GM12878 (cell line): ENCODE data around the gene GNAQ. TPM values are rescaled to one million over a fixed set of nuclear protein-coding genes. Genes with fewer than 3 reads are reported as not detected.

Experiments used
- ATAC-seq: fragments of 200-7000 bp; cut with Tn5 transposase; 3 replicates; pipeline ENCODE4 v1.9.1; 2020; ENCODE audit warnings: mild to moderate bottlenecking, moderate library complexity
- BruUV-seq: library from RNA; stranded (reverse); fragments of 400-500 nt; replicated peaks from 2 replicates; lab custom pipeline; 2021; lab: Mats Ljungman, UMichigan
- CTCF ChIA-PET: fragments of 300-600 bp; sonication (Branson Sonifier 250); formaldehyde crosslinking; extraction: SDS; loops from one replicate; lab custom pipeline; 2021; ENCODE audit warnings: inconsistent platforms; lab: Yijun Ruan, JAX
- POLR2A ChIA-PET: fragments of 350-600 bp; formaldehyde crosslinking; extraction: SDS; loops from one replicate; lab custom pipeline; 2021; ENCODE audit warnings: inconsistent platforms; lab: Charles Lee
- RAD21 ChIA-PET: fragments of 300-600 bp; sonication (Branson Sonifier 250); formaldehyde crosslinking; loops from one replicate; lab custom pipeline; 2023; ENCODE audit warnings: antibody characterized with exemption; ENCODE audit not compliant: unreplicated experiment; lab: Charles Lee
- SMC1A ChIA-PET: fragments of 300-600 bp; sonication (Branson Sonifier 250); formaldehyde crosslinking; loops from one replicate; lab custom pipeline; 2023; ENCODE audit not compliant: unreplicated experiment, uncharacterized antibody; lab: Charles Lee
- DNase-seq: peaks from one replicate; pipeline ENCODE4 v3.0.0-alpha.2; 2011; ENCODE audit warnings: low read depth, low spot score
- FAIRE-seq: peaks from 3 replicates; lab custom pipeline; 2011; peaks lifted over from hg19 to GRCh38; lab: Jason Lieb, UNC
- H2AFZ ChIP-seq: 2 replicates; pipeline ENCODE4 v1.6.0; 2011; ENCODE audit warnings: low read depth, low read length, control low read depth; ENCODE audit not compliant: control insufficient read depth
- H3K27ac ChIP-seq: 2 replicates; pipeline ENCODE4 v1.5.1; 2011; ENCODE audit warnings: control low read depth; ENCODE audit not compliant: control insufficient read depth, insufficient read depth
- H3K27me3 ChIP-seq, 2 experiments: replicated peaks in 1 of 2; 2 replicates each; pipeline versions ENCODE4 v1.6.0 to v1.6.1; 2011; ENCODE audit warnings: low read length in 1 of 2; ENCODE audit not compliant: control insufficient read depth in 2 of 2, insufficient read depth in 2 of 2
- H3K36me3 ChIP-seq, 2 experiments: 2 replicates each; pipeline ENCODE4 v1.5.1; 2011; ENCODE audit warnings: low read length in 1 of 2; ENCODE audit not compliant: control insufficient read depth in 2 of 2, insufficient read depth in 2 of 2
- H3K4me1 ChIP-seq: 2 replicates; pipeline ENCODE4 v1.6.1; 2011; ENCODE audit warnings: mild to moderate bottlenecking, low read length, moderate library complexity, mixed read lengths; ENCODE audit not compliant: control insufficient read depth, insufficient read depth
- H3K4me2 ChIP-seq: 2 replicates; pipeline ENCODE4 v1.6.0; 2011; ENCODE audit warnings: control low read depth; ENCODE audit not compliant: control insufficient read depth, insufficient read depth
- H3K4me3 ChIP-seq: fragments of 200-600 bp; sonication (generic); 2 replicates; pipeline ENCODE4 v1.5.1; 2016
- H3K79me2 ChIP-seq: 2 replicates; pipeline ENCODE4 v1.6.0; 2011; ENCODE audit warnings: low read length; ENCODE audit not compliant: control insufficient read depth, insufficient read depth
- H3K9ac ChIP-seq: 2 replicates; pipeline ENCODE4 v1.8.0; 2011; ENCODE audit warnings: low read length, control low read depth, mixed read lengths; ENCODE audit not compliant: control insufficient read depth, insufficient read depth
- H3K9me3 ChIP-seq: replicated peaks from 3 replicates; pipeline ENCODE4 v1.5.1; 2011; ENCODE audit warnings: mild to moderate bottlenecking, low read length; ENCODE audit not compliant: control insufficient read depth, insufficient read depth
- H4K20me1 ChIP-seq: 2 replicates; pipeline ENCODE4 v1.6.0; 2011; ENCODE audit not compliant: control insufficient read depth, insufficient read depth
- BCL3 ChIP-seq: IDR thresholded peaks from 2 replicates; pipeline ENCODE4 v1.6.1; 2011; ENCODE audit warnings: borderline replicate concordance, low read depth, mild to moderate bottlenecking, moderate library complexity, low read length; ENCODE audit not compliant: insufficient read depth, poor library complexity, severe bottlenecking
- CREB1 ChIP-seq: IDR thresholded peaks from 2 replicates; pipeline ENCODE4 v1.6.1; 2012; ENCODE audit warnings: low read depth, mild to moderate bottlenecking, inconsistent platforms
- CREM ChIP-seq: IDR thresholded peaks from 2 replicates; pipeline ENCODE4 v1.6.1; 2014; ENCODE audit warnings: antibody characterized with exemption, low read depth
- EED ChIP-seq: sonication (generic); IDR thresholded peaks from 2 replicates; pipeline ENCODE4 v1.6.1; 2016; ENCODE audit warnings: antibody characterized with exemption, low read depth
- HCFC1 ChIP-seq: fragments of 150-350 bp; IDR thresholded peaks from 2 replicates; pipeline ENCODE4 v1.6.1; 2014; ENCODE audit warnings: low read length
- IKZF2 ChIP-seq, 2 experiments: fragments of 450-650 bp; IDR thresholded peaks; 2 replicates each; pipeline ENCODE4 v1.6.1; 2017; ENCODE audit warnings: mild to moderate bottlenecking in 2 of 2, moderate library complexity in 2 of 2
- LARP7 ChIP-seq: fragments of 450-650 bp; IDR thresholded peaks from 2 replicates; pipeline ENCODE4 v1.6.1; 2017; ENCODE audit warnings: mild to moderate bottlenecking
- MAX ChIP-seq: IDR thresholded peaks from 2 replicates; pipeline ENCODE4 v1.6.1; 2012; ENCODE audit warnings: low read depth, low read length, improper control_type of control experiment
- MEF2B ChIP-seq: fragments of 450-650 bp; IDR thresholded peaks from 2 replicates; pipeline ENCODE4 v1.6.1; 2018; ENCODE audit warnings: mild to moderate bottlenecking, moderate library complexity; ENCODE audit not compliant: partially characterized antibody, poor library complexity, severe bottlenecking
- NR2C2 ChIP-seq: IDR thresholded peaks from 2 replicates; pipeline ENCODE4 v1.6.1; 2011; ENCODE audit warnings: borderline replicate concordance, low read depth; ENCODE audit not compliant: control insufficient read depth, insufficient read length
- NR2F1 ChIP-seq: fragments of 450-650 bp; conservative IDR thresholded peaks from 2 replicates; pipeline ENCODE4 v1.6.1; 2017; ENCODE audit warnings: mild to moderate bottlenecking
- POLR2AphosphoS2 ChIP-seq: IDR thresholded peaks from 2 replicates; pipeline ENCODE4 v1.6.1; 2011; ENCODE audit warnings: low read depth, mild to moderate bottlenecking, low read length, improper control_type of control experiment, moderate library complexity
- POU2F2 ChIP-seq: IDR thresholded peaks from 3 replicates; pipeline ENCODE4 v1.6.1; 2011; ENCODE audit warnings: low read depth, mild to moderate bottlenecking, low read length, borderline replicate concordance
- RB1 ChIP-seq: fragments of 450-650 bp; formaldehyde crosslinking; IDR thresholded peaks from 2 replicates; pipeline ENCODE4 v1.6.1; 2017; ENCODE audit warnings: mild to moderate bottlenecking, borderline replicate concordance
- SMARCA5 ChIP-seq: fragments of 450-650 bp; IDR thresholded peaks from 2 replicates; pipeline ENCODE4 v1.6.1; 2017; ENCODE audit warnings: mild to moderate bottlenecking
- STAT3 ChIP-seq: IDR thresholded peaks from 2 replicates; pipeline ENCODE4 v1.6.1; 2011; ENCODE audit warnings: low read depth, low read length, improper control_type of control experiment
- TAF1 ChIP-seq: IDR thresholded peaks from 2 replicates; pipeline ENCODE4 v1.6.1; 2011; ENCODE audit warnings: mild to moderate bottlenecking, low read depth, low read length, borderline replicate concordance
- TCF7 ChIP-seq: IDR thresholded peaks from 2 replicates; pipeline ENCODE4 v1.6.1; 2014; ENCODE audit warnings: antibody characterized with exemption, borderline replicate concordance
- ZNF24 ChIP-seq: fragments of 450-650 bp; IDR thresholded peaks from 2 replicates; pipeline ENCODE4 v1.6.1; 2017; ENCODE audit warnings: antibody characterized with exemption, mild to moderate bottlenecking
- ZNF274 ChIP-seq: IDR thresholded peaks from one replicate; pipeline ENCODE4 v1.8.0; 2011; ENCODE audit not compliant: insufficient read length, insufficient read depth
- whole genome bisulfite sequencing: methylation state at CpG from one replicate; pipeline ENCODE4 v1.1.6; 2016; ENCODE audit warnings: low lambda C conversion rate; ENCODE audit not compliant: insufficient replicate concordance, insufficient coverage; ENCODE audit errors: missing lambda C conversion rate; 5-methylcytosine and 5-hydroxymethylcytosine counted together
- in situ Hi-C: fragments of 300-500 bp; cut with MboI; formaldehyde crosslinking; loops from 9 replicates; pipeline ENCODE4 v1.14.3; 2018; ENCODE audit warnings: mixed read lengths
- intact Hi-C: fragments of 100-400 bp; cut with micrococcal nuclease; formaldehyde crosslinking; loops from one replicate; pipeline ENCODE4 v1.14.2; 2022; ENCODE audit not compliant: unreplicated experiment
- polyA plus RNA-seq, 11 experiments: library from polyadenylated mRNA; depleted of rRNA in 4 of 11; unstranded in 6 of 11; stranded (reverse) in 5 of 11; fragments of >200 nt; fragmentation: Nextera tagmentation in 4 of 11; fragmentation: Illumina TruSeq in 1 of 11; extraction: Ambion mirVana in 4 of 11; extraction: Trizol in 1 of 11; gene quantifications; 1 replicate in 1 of 11; 2 replicates in 10 of 11; pipeline versions ENCODE4 v1.2.1 to v1.2.3, GENCODE V29; 2011 to 2016; ENCODE audit warnings: inconsistent platforms in 2 of 11, missing spikeins in 2 of 11, low read depth in 1 of 11
- total RNA-seq, 4 experiments: library from RNA; depleted of rRNA in 3 of 4; stranded (reverse); fragments of >200 nt in 3 of 4; fragmentation: Illumina TruSeq in 1 of 4; extraction: Trizol in 1 of 4; gene quantifications; 2 replicates each; pipeline versions ENCODE4 v1.2.1 to v1.2.3, GENCODE V29; 2013 to 2021

Gene GNAQ
- total and polyA plus RNA-seq, 10 of the 15 experiments (the other 5 are each of a cell fraction or from before 2014, with no cell fraction given), result 0.15 to 47.2 (median 0.49) TPM

- 16% methylated on average over 2 of the region's 2 CpGs for WGBS
- Histone ChIP-seq H3K4me3 (no peak overlapping the region), H4K20me1 (no peaks in the 10 kb centered on the region), H3K79me2 (no peaks in the 10 kb centered on the region), H3K36me3 (no peaks in the 10 kb centered on the region), H3K4me1 (no peaks in the 10 kb centered on the region), H3K9me3 (no peaks in the 10 kb centered on the region), H3K4me2 (no peak overlapping the region), H3K27me3 (no peaks in the 10 kb centered on the region), H3K27ac (no peak overlapping the region), H2AFZ (no peak overlapping the region), H3K9ac (no peak overlapping the region)
- intact Hi-C loops, result no loop called here
- DNase-seq (no peak), ATAC-seq (no peak), FAIRE-seq (no peak)
- TF ChIP-seq RB1 (no peak), SMARCA5 (no peak), NR2F1 (no peak), HCFC1 (no peak), NR2C2 (no peak), POLR2AphosphoS2 (no peak), IKZF2 (IDR thresholded peaks at IDR 0.05) (no peak), MEF2B (no peak), EED (no peak), BCL3 (no peak), POU2F2 (no peak), CREM (no peak), LARP7 (no peak), STAT3 (no peak), CREB1 (no peak), ZNF274 (no peak), TAF1 (no peak), ZNF24 (no peak), TCF7 (no peak), MAX (no peak)
- ChIA-PET POLR2A (no interaction called here), SMC1A (interaction anchor here (1.6 to 5.4 kb wide), 4 partner anchors 10 to 25 kb away, joined by 3 to 55 read pairs (median 4); no protein-coding TSS in a partner anchor), CTCF (interaction anchor here (3.7 kb wide), 1 partner anchor 12 kb away, joined by 26 read pairs; no protein-coding TSS in a partner anchor), RAD21 (interaction anchor here (1.1 kb wide), 1 partner anchor 66 kb away, joined by 3 read pairs; no protein-coding TSS in a partner anchor)
- no TSS peak for BruUV-seq
- in situ Hi-C loops, result no loop called here
These were observed 123.3 kb downstream of the GNAQ start for GRCh38 chr9:77908293-77908692.
